HG03045 (cell line): ENCODE data around the gene CP.

Source experiments
- ATAC-seq: cut with Tn5 transposase; IDR thresholded peaks from one replicate; pipeline ENCODE4 v1.9.1; 2021; ENCODE audit warnings: mild to moderate bottlenecking, moderate library complexity; ENCODE audit not compliant: unreplicated experiment

The CP gene

GRCh38 chr3:149128821-149129220, 92.8 kb downstream of the CP start:
- ATAC-seq, result no peak

- no peak for ATAC-seq
Observed at GRCh38 chr3:149122721-149123578, 98.7 kb downstream of the CP start.
